ENCODE data around the gene SDF4.

GRCh38 chr1:1183833-1184775 lies 47.7 kb downstream of the SDF4 start:
- TF ChIP-seq RCOR1 (IDR thresholded peaks at IDR 0.05; ENCODE audit: insufficient replicate concordance, low read length) (no peak), BHLHE40 (IDR thresholded peaks at IDR 0.05; ENCODE audit: low read depth, low read length) (no peak)

All from IMR-90 (cell line).